ENCODE measurements around the gene TEX19.

Gene TEX19

GRCh38 chr17:82318772-82319606, 40.1 kb upstream of the TEX19 start:
- no peak overlapping the region for H3K4me3 ChIP-seq (ENCODE audit: low read depth, low read length)
- DNase-seq (ENCODE audit: low read depth), result no peak
- no peak for TF ChIP-seq CTCF (IDR thresholded peaks at IDR 0.05; ENCODE audit: insufficient read depth, low read depth, low read length, missing control alignments)

GRCh38 chr17:82319619-82320062, 39.4 kb upstream of the TEX19 start:
- no peak overlapping the region for H3K4me3 ChIP-seq (ENCODE audit: low read depth, low read length)
- no peak for DNase-seq (ENCODE audit: low read depth)
- no peak for TF ChIP-seq CTCF (IDR thresholded peaks at IDR 0.05; ENCODE audit: insufficient read depth, low read depth, low read length, missing control alignments)

- DNase-seq (ENCODE audit: low read depth), result no peak
- TF ChIP-seq CTCF (IDR thresholded peaks at IDR 0.05; ENCODE audit: insufficient read depth, low read depth, low read length, missing control alignments), result no peak
- no peak overlapping the region for H3K4me3 ChIP-seq (ENCODE audit: low read depth, low read length)
Observed at GRCh38 chr17:82320140-82320840, 38.8 kb upstream of the TEX19 start.

GRCh38 chr17:82320956-82321927, 37.8 kb upstream of the TEX19 start:
- DNase-seq (ENCODE audit: low read depth), result peak; percentile 45
- 0 out of 2 replicates have a peak overlapping the region, but pooled peaks have one; percentile 4 for H3K4me3 ChIP-seq (ENCODE audit: low read depth, low read length)
- peak; percentile 76 for TF ChIP-seq CTCF (IDR thresholded peaks at IDR 0.05; ENCODE audit: insufficient read depth, low read depth, low read length, missing control alignments)

- no peak for TF ChIP-seq CTCF (IDR thresholded peaks at IDR 0.05; ENCODE audit: insufficient read depth, low read depth, low read length, missing control alignments)
- no peak overlapping the region for H3K4me3 ChIP-seq (ENCODE audit: low read depth, low read length)
- DNase-seq (ENCODE audit: low read depth), result no peak
Observed at GRCh38 chr17:82321947-82322466, 37.0 kb upstream of the TEX19 start.
